ENCODE data around the gene EFR3B.
"Not testable (repeated sequence)": the region's sequence is repeated elsewhere in the genome, so short reads cannot be mapped to it uniquely, and the experiment has no call there.

Gene EFR3B

DNA sequence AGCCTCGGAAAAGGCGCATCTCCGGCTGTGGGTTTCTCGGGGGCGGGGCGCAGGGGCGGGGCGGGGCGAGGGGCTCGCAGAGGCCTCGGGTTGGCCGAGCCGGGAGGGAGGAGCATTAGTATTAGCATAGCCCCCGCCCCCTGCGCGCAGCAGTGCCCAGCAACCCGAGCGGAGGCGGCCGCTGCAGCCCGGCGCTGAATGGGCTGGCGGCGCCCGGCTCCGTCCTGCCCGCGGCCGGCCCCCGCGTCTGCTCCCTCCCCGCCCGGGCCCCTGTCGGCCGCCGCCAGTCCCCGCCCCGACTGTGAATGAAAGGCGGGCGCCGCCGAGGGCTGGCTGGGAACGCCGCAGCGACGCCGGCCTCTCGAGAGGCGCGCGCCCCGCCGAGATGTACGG lies at the start of gene EFR3B:
Gene EFR3B (plus strand): TSS at position 149 of the 393 bp plus-strand sequence. CDS start 237 bp downstream, at position 386.
- DNase-seq = peak; percentile 87 to 88

GRCh38 chr2:24993406-24994145 lies 48.3 kb upstream of the EFR3B start:
- no peak for DNase-seq

DNA sequence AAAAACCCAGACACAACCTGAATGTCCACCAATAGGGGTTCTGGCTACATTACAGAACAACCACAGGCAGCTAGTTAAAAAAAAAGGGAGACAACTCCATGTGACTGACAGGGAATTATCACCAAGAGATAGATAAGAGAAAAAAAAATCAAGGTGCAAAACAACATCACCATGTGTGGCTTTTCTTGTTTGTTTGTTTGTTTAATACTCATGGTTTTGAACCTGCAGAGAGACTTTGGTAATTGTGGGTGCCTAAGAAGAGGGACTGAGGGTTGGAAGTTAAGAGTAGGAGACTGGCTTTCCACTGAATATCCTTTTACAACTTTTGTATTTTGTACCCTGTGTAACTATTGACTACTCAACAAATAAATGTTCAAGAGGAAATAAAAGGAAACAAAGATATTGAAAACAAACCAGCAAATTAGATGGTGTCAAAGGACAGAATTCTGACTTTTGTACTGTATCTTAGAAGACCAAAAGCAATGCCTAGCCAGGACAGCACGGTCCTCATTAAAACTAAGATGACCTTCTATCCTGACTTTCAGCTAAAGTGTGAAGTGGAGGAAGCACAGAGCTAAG lies 47.6 kb upstream of the EFR3B start:
- DNase-seq = no peak

GRCh38 chr2:24999097-24999496 lies 42.8 kb upstream of the EFR3B start:
- not testable (repeated sequence) for DNase-seq

GRCh38 chr2:25000036-25000435 lies 41.8 kb upstream of the EFR3B start:
- DNase-seq = no peak

GRCh38 chr2:25000503-25001324 lies 41.2 kb upstream of the EFR3B start:
- no peak for DNase-seq

GRCh38 chr2:25001325-25001637 lies 40.6 kb upstream of the EFR3B start:
- DNase-seq = no peak

- no peak for DNase-seq
These were observed 39.8 kb upstream of the EFR3B start for GRCh38 chr2:25002066-25002465.

GRCh38 chr2:25009954-25010353 lies 31.9 kb upstream of the EFR3B start:
- DNase-seq = no peak

DNA sequence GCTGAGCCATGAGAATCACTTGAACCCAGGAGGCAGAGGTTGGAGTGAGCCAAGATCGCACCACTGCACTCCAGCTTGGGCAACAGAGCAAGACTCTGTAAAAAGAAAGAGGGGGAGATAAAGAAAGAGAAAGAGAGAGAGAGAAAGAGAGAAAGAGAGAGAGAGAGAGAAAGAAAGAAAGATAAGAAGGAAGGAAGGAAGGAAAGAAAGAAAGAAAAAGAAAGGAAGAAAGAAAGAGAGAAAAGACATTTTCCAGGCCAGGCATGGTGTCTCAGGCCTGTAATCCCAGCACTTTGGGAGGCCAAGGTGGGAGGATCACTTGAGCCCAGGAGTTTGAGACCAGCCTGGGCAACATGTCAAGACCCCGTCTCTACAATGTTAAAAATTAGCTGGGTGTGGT lies 30.5 kb upstream of the EFR3B start:
- not testable (repeated sequence) for DNase-seq

GRCh38 chr2:25014631-25015030 lies 27.2 kb upstream of the EFR3B start:
- no peak for DNase-seq

- DNase-seq = no peak
These were observed 23.2 kb upstream of the EFR3B start for GRCh38 chr2:25018681-25019080.

- no peak for DNase-seq
These were observed 20.0 kb upstream of the EFR3B start for GRCh38 chr2:25021791-25022362.

DNA sequence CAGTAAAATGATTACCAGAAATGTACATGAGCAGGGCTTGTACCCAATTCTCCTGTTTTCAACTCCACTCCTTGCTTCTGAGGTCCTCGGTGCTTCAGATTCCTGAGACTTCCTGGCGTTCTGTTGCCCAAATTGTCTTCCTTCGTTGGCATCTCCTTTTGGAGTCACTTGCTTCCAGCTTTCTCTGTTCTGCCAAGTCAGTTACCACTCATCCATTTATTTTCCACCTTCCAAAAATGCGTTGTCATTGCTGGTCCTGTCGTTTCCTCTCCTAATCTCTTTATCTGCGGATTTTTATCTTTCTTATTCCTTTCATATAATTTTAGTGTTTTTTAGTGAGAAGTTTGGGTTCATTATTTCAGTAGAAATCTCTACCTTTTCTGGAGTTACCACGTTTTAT lies 18.5 kb upstream of the EFR3B start:
- DNase-seq = no peak

- no peak for DNase-seq
These were observed 16.5 kb upstream of the EFR3B start for GRCh38 chr2:25025229-25026007.

DNA sequence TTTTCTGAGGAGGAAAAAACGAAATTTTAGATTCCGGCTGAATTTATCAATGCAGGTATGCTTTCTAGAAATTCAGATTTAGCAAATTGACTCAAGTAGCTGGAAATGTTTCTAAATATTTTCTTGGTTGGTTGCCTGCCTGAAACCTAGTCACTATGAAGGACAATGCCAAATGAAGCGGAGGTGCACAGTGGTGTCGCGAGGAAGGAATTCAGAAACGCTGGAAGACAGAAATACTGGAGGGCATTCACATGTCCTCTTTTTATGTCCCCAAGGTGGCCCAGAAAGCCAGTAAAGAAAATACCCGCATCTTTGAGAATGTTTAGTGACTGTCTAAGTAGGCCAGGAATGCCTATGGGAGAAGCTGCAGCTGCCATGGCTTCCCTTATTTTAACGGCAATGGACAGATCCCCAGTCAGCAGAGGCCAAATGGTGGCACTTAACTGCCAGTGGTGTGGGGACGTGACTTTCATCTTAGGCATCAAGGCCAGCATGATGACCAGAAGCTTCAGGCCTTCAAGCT lies 15.8 kb upstream of the EFR3B start:
- no peak for DNase-seq

DNA sequence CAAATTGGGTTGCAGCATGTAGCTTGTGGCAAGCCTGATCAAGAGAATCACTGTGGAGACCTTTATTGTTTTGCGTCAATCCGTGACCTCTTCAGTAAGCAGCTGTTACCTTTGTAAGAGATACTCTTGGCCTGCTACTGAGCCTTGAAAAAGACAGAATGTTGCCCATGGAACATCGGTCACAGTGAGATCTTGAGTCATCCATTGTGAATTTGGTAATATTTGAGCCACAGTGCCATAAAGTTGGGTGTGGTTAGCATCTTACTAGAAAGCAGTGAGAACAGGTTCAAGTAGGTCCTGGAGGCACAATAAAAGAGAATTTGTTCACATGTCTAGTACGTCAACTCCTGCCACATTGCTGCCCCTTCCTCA lies 12.7 kb upstream of the EFR3B start:
- DNase-seq = no peak

DNA sequence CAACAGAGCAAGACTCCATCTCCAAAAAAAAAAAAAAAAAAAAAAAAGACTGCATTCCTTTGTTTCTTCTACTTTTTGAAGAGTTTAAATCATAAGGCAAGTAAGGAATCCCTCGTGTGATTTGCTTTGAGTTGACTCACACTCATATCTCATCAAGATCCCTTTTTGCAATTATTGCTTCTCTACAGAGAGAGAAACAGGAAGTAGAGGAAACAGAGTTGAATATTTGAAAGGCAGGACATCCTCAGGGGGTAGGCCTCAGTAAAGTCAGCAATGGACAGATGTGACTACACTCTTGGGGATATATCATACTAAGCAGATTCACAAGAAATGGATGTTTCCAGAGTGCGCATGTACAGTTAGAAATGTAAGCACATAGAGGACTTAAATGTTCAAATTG lies 11.2 kb upstream of the EFR3B start:
- no peak for DNase-seq

DNA sequence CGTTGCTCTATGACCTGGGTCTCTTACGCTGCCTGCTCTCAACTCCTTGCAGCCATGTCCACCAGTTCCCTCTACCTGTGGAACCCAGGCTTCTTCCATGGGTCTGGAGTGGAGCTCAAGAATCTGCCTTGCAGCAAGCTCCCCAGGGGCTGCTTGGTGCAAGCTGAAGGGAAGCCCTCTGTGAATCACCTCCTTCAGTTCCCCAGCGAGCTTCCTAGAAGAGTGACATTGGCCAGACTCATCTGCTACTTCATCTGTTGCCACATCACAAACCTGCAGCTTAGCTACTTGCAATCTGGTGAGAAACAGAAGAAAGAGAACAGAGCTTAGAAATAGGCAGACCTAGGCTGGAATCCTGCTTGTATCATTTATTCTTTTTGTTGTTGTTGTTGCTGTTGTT lies 9.8 kb upstream of the EFR3B start:
- DNase-seq = no peak

DNA sequence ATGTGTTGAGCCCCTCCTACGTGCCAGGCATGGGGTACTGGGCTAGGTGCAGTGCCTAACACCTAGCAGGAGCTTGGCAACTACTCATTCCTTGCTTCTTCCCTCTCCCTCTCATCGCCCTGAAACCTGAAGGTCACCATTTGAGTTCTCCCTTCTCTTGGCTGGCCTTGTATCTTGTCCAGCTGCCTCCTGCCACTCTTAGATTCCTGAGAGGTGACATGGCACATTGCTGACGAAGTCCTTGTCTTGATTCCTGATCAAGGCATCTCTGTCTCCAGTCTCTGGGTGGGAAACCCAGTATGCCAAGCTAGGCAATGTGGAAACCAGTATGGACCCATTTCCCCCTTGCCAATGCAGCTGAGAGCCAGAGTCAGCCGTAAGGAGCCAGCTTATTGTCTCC lies 9.0 kb upstream of the EFR3B start:
- DNase-seq = no peak

- DNase-seq = no peak
These were observed 7.8 kb upstream of the EFR3B start for GRCh38 chr2:25034081-25034480.

- DNase-seq = no peak
These were observed 6.2 kb upstream of the EFR3B start for GRCh38 chr2:25035537-25036220.

Data from stimulated activated CD4-positive, alpha-beta T cell treated with anti-CD3 and anti-CD28 coated beads, Interleukin-4, amount 100 ng/mL, for 4 hours (primary cell).